Hematopoietic multipotent progenitor cell (in vitro differentiated cells): Measurements from ENCODE around the gene COQ4. TPM values are rescaled to one million over a fixed set of nuclear protein-coding genes. Genes with fewer than 3 reads are reported as not detected.
"Not testable (repeated sequence)": the region's sequence is repeated elsewhere in the genome, so short reads cannot be mapped to it uniquely, and the experiment has no call there.

Experiments used
- DNase-seq, 3 donors: peaks; one replicate each; pipeline ENCODE4 v3.0.0-alpha.2; 2011 to 2015; ENCODE audit warnings: low read depth in 2 of 3, low spot score in 2 of 3
- total RNA-seq: library from RNA; depleted of rRNA; stranded (reverse); fragments of >200 nt; gene quantifications from one replicate; pipeline ENCODE4 v1.2.3, GENCODE V29; 2012

The COQ4 gene
- total RNA-seq, 1 donor, result 61.9 TPM

DNA sequence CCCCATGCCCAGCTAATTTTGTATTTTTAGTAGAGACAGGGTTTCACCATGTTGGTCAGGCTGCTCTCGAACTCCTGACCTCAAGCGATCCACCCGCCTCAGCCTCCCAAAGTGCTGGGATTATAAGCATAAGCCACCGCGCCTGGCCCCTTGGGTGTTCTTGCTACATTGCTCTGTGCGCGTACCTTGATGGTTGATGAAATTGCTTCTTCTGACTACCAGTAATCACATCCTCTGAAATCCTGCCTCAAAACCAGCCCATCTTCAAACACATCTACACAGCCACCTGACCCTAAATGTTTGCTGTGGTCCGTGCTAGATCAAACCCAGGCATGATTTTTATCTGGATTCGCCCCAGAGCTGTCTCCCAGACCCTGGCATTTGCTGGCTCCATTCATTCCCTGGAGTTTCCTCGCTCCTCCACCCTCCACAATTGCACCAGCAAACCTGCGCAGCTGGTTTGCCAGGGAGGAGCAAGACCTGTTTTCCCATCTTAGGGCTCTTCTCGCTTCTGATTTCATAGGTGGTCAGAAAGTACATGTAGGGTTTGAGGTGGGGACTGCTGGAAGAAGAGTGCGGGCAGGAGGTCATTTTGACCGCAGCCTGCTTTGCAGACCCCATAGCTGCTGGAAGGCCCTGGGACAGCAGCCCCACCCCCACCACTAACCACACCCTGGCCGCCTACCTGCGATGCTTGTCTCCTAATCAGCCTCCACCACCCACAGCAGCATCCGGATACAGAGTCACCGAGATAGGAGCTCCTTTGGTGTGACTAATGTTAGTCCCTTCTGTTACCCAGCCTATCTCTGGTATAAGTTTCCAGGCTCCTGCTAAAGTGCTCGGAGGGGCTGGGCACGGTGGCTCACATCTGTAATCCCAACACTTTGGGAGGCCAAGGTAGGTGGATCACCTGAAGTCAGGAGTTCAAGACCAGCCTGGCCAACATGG is 23.8 kb upstream of the COQ4 start:
- no peak for DNase-seq

DNA sequence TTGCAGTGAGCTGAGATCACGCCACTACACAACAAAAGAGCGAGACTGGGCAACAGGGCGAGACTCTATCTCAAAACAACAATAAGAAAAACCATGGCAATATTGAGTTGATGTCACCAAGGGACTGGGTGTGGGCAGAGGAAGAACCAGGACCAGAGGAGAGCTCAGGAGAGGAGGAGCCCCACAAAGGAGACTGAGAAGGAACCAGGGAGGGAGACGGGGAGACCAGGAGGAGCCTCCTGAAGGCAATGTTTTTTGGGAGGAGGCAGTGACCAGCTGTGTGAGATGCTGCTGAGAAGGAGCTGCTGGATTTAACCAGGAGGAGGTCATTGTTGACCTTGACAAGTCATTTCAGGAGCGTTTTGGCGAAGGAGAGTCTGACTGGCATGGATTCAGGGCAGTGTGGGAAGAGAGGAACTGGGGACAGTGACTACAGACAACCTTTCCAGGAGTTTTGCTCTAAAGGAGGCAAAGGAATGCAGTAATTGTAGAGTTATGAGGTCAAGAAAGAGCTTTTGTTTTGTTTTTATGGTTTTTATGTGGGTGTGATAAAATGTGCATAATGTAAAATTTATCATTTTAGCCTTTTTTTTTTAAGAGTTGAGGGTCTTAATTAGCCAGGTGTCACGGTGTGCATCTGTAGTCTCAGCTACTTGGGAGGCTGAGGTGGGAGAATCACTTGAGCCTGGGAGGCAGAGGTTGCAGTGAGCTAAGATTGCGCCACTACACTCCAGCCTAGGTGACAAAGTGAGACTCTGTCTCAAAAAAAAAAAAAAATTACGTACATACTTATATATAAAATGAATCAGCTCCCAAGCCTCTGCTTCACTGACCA is 18.3 kb upstream of the COQ4 start:
- no peak for DNase-seq

DNA sequence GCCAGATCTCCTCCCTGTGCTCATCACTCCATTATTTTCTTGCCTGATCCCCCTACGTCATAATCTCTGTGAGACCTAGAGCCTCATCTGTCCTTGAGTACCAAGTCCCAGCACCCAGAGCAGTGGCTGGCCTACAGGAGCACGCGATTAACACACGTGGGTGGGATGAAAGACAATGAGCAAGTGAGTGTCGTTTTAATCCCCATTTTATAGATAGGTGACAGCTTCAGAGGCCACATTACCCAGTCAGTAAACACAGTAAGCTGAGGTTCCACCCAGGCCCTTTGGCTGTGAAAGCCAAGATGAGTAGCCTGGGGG is 17.7 kb upstream of the COQ4 start:
- no peak for DNase-seq

DNA sequence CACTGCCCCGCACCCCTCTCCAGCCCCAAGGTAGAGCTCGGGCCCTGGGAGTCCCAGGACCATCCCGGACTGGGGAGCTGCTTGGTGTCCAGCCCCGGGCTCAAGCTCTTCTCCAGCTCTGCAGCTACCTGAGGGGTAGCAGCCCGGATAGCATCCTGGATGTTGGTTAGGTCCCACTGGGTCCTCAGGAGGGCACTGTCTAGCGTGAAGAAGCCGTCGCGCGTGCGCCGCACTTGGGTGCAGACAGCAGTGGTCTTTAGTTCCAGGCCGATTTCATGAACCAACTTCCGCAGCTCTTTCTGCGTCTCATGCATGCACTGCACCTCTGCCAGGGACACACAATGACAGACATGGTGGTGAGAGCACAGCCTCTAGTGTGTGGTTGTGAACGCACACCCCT is 13.1 kb upstream of the COQ4 start:
- DNase-seq, result no peak

DNA sequence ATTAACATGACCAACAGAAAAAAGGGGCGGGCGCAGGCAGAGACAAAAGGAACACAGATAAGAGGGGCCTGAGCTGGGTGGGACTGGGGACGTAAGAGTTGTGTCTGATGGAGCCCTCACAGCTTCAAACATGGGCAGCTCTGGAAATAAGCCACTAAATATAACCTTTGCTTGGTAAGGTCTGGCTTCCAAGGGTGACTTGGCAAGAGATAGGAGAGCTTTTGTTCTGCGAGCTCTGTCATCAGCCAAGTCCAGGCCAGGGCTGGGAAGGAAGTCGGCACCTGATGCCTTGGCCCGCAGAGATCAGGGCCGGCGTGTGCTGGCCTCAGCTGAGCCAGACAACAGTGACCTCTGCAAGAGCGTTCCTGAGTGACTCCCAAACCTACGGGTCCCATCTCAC is 12.2 kb upstream of the COQ4 start:
- no peak for DNase-seq

DNA sequence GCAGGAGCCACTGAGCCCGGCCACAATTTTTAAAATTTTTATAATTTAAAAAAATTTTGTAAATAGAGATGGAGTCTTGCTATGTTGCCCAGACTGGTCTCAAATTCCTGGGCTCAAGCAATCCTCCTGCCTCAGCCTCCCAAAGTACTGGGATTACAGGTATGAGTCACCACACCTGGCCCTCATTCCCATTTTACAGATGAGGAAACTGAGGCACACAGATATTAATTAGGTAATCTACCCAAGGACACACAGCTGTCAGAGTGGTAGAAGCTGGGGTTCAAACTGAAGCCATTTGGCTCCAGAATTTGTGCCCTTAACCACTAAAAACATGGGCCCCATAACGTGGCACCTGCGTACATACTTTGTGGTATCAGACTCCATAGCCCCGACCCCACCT is 7.9 kb upstream of the COQ4 start:
- DNase-seq, result no peak

DNA sequence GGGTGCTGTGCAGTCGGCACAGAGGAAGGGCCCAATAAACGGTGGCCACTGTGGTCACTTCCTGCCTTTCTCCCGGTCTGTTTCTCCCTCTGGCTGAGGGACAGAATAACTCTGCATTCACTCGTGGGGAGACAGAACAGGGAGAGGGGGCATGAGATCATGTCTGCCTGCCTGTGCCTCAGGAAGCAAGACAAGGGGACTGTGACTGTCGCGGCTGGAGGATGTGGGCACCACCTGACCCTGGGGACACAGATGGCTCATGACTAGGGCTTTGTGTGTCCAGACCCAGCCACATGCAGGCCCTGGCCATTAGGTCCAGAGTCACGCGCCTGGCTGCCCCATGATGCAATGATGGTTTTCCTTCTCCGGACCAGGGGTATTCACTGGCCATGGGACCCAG is 6.2 kb upstream of the COQ4 start:
- DNase-seq, result no peak

DNA sequence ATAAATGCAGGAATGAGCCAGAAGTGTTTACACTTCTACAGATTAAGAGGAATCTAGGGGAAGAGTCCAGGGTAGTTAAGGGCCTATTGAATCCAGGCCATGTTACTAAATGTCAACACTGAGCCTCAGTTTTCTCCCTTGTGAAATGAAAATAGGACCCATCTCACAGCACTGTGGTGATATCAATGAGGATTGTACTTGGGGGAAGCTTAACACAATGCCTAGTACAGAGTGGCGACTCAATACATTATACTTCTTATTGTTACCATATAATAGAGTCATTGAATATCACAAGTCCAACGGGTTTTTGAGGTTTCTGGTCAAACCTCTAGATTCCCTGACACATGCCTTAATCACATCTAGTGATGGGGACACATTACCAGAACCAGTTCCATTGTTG is 5.0 kb upstream of the COQ4 start:
- DNase-seq, result no peak

DNA sequence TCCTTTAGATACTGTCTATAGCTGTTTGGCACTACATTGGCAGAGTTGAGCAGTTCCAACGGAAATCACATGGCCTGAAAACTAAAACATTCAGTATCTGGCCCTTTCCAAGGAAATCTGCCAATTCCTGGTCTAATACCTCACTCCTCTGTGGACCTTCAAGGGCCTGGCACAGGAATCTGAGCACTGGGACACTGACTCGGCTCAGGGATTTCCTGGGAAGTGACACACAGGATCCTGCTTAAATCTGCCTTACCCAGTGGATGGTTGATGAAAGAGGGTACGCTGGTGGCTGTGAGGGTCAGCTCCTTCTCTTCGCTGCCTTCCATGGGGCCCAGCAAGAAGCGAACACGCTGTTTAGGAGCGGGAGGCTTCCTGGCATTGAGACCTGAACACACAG is 1.3 kb upstream of the COQ4 start:
- no peak for DNase-seq

DNA sequence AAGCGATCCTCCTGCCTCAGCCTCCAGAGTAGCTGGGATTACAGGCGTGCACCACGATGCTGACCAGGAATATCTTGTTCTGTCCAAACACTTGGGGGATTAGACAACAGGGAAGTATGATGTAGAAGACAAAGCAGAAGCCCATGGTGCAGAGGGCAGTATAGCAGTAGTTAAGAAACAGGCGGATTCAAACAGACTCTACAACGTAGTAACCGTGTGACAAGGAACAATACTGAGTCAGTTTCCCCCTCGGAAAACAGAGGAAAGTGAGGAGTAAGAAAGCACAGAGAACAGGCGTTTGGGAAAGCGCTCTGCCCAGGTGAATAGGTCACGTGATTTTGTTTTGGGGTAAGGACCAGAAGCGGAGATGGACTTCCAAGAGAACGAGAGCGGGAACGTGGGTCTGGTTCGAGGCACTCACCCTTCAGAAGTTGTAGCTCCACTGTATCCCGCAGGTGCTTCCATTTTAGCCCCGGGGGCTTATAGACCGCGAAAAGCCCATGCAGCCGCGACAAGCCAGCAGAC is 698 bp upstream of the COQ4 start:
- DNase-seq, result no peak

DNA sequence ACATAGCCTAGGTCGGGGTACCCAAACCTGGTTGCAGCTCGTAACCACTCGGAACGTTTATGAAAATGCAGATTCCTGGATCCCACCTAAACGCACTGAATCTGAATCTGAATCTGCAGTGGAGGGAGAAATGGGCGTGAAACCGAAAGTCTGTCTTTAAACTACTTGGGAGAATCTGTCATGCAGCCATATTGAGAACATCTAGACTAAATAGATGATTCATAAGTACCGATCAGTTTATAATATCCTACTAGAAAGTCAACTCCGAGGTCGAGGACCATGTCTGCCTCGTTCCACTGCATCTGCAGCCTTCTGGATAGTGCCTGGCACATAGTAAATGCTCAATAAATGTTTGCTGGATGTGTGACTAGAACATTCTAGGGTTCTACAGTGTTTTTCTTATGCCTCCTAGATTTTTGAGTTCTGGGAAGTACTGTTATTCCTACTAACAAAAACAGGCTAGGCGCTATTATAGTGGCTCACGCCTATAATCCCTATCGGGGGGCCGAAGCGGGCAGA is 632 bp downstream of the COQ4 start:
- DNase-seq, result peak in 1 of 3 donors; percentile 36

DNA sequence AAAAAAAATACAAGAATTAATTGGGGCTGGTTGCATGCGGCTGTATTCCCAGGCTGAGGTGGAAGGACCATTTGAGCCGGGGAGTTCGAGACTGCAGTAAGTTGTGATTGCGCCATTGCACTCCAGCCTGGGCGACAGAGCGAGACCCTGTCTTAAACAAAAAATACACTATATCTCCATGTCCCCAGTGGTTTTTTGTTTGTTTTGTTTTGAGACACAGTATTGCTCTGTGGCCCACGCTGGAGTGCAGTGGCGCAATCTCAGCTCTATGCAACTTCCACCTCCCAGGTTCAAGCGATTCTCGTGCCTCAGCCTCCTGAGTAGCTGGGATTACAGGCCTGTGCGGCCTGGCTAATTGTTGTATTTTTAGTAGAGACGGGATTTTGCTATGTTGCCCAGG is 1.2 kb downstream of the COQ4 start:
- no peak for DNase-seq

DNA sequence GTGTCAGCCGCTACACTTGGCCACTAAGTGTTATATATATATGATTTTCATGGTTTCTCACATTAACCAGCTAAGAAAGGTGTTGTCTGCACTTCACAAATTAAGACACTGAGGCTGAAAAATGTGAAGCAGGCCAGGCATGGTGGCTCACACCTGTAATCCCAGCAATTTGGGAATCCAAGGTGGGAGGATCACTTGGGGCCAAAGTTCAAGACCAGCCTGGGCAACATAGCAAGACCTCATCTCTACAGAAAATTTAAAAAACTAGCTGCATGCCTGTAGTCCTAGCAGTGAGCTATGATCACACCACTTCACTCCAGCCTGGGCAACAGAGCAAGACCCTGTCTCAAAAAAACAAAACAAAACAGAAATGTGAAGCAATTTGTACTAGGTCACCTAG is 1.8 kb downstream of the COQ4 start:
- DNase-seq, result no peak

DNA sequence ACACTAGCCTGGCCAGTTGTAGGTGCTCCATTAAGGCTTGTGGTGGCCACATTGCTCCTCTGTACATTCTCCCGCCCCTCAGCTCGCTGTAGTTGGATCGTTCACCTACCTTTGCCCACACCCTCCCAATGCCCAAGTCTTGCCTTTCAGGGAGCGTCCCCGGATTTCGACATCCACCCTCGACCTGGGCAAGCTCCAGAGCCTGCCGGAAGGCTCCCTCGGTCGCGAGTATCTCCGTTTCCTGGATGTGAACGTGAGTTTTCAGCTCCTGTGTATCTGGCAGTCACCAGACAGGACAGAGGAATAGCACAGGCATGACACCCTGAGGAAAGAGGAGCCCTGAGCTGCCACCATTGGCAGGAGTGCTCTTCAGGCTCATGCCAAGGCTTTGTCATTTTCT is 3.0 kb downstream of the COQ4 start:
- DNase-seq, result no peak

DNA sequence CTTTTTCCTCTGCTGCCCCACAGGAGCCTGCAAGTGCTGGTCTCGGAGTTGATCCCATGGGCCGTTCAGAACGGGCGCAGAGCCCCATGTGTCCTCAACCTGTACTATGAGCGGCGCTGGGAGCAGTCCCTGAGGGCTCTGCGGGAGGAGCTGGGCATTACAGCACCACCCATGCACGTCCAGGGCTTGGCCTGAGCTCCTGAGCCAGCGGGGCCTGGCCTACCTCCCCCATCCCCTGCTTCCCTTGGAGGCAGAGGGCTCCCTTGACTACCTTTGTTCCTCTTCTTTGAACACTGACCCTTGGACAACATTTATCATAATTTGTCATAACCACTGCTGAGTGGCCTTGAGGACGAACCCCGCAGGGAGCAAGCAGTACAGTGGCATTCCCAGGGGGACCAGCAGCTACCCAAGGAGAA is 10.8 kb downstream of the COQ4 start:
- DNase-seq, result no peak

DNA sequence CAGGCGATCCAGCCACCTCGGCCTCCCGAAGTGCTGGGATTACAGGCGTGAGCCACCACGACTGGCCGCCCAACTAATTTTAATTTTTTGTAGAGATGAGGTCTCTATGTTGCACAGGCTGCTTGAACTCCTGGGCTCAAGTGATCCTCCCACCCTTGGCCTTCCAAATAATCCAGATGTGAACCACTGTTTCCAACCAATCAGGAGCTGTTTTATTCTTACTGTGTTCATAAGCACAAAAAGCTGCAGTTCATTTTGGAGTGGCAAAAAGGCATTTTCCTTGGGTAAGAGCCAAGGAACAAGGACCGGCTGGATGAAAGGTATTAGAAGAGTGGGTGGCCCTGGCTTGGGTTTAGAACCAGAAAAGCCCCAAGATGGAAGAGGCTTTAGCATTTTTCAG is 12.5 kb downstream of the COQ4 start:
- DNase-seq, result no peak

DNA sequence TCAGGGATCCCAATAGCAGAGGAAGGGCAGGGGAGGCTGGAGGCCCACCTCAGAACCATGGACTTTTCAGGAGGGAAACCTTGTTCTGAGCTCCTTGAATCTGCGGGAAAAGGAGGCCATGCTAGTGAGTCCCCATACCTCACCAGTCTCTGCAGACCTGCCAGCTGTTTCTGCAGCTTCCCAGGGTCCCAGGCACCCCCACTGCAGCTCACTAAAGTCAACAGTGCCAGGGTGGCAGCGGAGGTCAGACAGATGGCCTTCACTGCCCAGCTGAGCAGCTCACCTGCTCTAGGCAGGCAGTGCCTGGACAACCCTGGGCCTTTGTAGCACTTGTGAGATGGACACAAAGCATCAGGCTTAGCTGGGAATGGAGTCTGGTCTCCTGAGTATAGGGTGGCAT is 13.3 kb downstream of the COQ4 start:
- no peak for DNase-seq

DNA sequence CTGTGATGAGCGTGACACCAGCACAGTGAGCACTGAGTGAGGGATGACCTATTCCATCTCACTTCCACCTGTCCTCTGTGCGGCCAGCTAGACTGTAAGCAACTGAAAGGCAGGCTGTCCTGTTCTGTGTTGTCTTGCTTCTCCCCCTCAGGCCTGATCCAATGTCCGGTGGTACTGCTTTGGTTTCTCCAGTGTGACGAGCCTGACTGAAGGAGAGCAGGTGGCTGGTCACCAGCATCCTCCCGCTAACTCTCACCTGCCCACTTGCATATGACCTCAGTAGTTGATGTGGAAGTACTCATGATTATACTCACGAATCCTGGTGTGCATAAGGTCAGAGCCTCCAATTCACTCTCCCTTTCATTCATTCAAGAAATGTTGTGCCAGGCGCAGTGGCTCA is 15.3 kb downstream of the COQ4 start:
- no peak for DNase-seq

DNA sequence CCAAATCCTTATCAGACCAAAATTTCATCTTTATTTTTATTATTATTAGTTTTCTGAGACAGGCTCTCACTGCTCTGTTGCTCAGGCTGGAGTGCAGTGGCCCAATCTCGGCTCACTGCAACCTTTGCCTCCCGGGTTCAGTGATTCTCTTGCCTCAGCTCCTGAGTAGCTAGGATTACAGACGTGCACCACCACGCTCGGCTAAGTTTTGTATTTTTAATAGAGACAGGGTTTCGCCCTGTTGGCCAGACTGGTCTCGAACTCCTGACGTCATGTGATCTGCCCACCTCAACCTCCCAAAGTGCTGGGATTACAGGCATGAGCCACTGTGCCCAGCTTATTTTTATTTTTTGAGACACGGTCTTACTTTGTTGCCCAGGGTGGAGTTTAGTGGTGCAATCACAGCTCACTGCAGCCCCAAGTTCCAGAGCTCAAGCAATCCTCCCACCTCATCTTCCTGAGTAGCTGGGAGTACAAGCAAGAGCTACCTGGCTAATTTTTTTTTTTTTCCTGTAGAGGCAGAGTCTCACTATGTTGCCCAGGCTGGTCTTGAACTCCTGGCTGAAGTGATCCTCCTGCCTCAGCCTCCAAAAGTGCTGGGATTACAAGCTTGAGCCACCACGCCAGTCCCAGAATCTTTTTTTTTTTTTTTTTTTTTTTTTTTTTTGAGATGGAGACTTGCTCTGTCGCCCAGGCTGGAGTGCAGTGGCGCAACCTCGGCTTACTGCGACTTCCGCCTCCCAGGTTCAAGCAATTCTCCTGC is 16.4 kb downstream of the COQ4 start:
- not testable (repeated sequence) for DNase-seq

DNA sequence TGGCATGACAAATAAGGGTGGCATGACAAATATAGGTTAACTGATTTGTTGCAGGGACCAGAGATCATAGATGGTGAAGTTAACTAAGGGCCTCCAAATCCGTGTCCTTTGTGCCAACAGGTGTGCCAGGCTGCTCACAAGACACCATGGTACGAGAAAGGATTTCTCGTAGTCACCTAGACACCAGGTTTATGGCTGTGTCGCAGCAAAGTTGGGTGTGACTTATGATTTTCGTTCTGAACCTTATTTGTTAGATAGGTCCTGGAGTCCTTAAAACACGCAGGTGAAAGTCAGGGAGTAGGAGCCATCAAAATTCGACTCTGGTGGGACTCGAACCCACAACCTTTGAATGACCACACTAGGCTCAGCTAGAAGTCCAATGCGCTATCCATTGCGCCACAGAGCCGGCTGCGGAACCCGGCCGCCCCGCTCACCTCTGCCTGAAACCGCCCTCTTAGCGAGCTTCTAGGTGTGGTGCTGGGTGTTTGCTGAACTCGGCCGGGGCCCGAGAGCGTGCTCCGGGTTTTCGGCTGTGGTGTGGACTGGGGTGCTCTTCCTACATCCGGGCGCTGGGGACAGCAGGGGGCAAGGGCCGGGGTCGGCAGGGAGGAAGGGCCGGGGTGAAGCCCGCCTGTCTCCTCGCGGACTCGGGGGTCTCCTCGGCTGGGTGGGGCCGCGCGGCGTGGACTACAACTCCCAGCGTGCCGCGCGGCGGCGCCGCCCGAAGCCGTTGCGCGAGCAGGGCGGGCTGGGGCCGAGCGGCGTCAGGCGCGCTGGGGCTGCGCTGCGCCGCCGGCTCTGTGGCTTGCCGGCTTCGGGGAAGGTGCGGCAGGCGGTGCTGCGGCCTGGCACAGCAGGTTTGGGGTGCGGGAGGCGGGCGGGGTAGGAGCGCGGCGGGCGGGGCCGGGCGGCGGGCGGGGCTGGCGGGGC is 17.4 kb downstream of the COQ4 start, which contains the start of gene SLC27A4:
TSS of gene SLC27A4 (plus strand) at position 767 of the 930 bp plus-strand sequence. CDS start 2,606 bp downstream, outside the sequence.
- DNase-seq, result peak; percentile 64 to 77 (median 70)
